PC-3 (cell line): ENCODE data around the gene BLOC1S2. TPM values are rescaled to one million over a fixed set of nuclear protein-coding genes. Genes with fewer than 3 reads are reported as not detected.
"Not testable (repeated sequence)": the region's sequence is repeated elsewhere in the genome, so short reads cannot be mapped to it uniquely, and the experiment has no call there.

Experiments used
- ATAC-seq: fragments of 200-7000 bp; cut with Tn5 transposase; 2 replicates; pipeline ENCODE4 v1.9.1; 2020; ENCODE audit warnings: mild to moderate bottlenecking, moderate library complexity
- BruUV-seq: library from RNA; stranded (reverse); fragments of 400-500 nt; replicated peaks from 2 replicates; lab custom pipeline; 2021; lab: Mats Ljungman, UMichigan
- CTCF ChIA-PET: fragments of 300-600 bp; sonication (Branson Sonifier 250); formaldehyde crosslinking; loops from one replicate; lab custom pipeline; 2022; ENCODE audit warnings: antibody characterized with exemption; lab: Charles Lee
- POLR2A ChIA-PET: fragments of 300-600 bp; sonication (Branson Sonifier 250); formaldehyde crosslinking; loops from one replicate; lab custom pipeline; 2022; ENCODE audit warnings: antibody characterized with exemption; ENCODE audit not compliant: unreplicated experiment; lab: Charles Lee
- DNase-seq: peaks from one replicate; pipeline ENCODE4 v3.0.0-alpha.2; 2015
- H2AFZ ChIP-seq: fragments of 300-600 bp; sonication (generic); 2 replicates; pipeline ENCODE4 v1.6.0; 2016; ENCODE audit warnings: antibody characterized with exemption, low read length
- H3F3A ChIP-seq: fragments of 300-600 bp; sonication (generic); one replicate; pipeline ENCODE4 v1.6.0; 2017; ENCODE audit warnings: antibody characterized with exemption, low read length, control low read depth, mild to moderate bottlenecking; ENCODE audit not compliant: unreplicated experiment
- H3K27ac ChIP-seq: fragments of 300-600 bp; sonication (generic); 2 replicates; pipeline ENCODE4 v1.5.1; 2016; ENCODE audit warnings: mild to moderate bottlenecking, low read length
- H3K27me3 ChIP-seq: fragments of 300-600 bp; sonication (generic); 2 replicates; pipeline ENCODE4 v1.6.1; 2016; ENCODE audit warnings: low read length, mixed read lengths
- H3K36me3 ChIP-seq: fragments of 300-600 bp; sonication (generic); 2 replicates; pipeline ENCODE4 v1.6.1; 2016; ENCODE audit warnings: low read depth, mixed run types, low read length, mixed read lengths
- H3K4me1 ChIP-seq: fragments of 300-600 bp; sonication (generic); 2 replicates; pipeline ENCODE4 v1.5.1; 2016; ENCODE audit warnings: low read length; ENCODE audit not compliant: insufficient read depth
- H3K4me2 ChIP-seq: fragments of 300-600 bp; sonication (generic); 2 replicates; pipeline ENCODE4 v1.6.0; 2016; ENCODE audit warnings: low read length
- H3K4me3 ChIP-seq: fragments of 300-600 bp; sonication (generic); 2 replicates; pipeline ENCODE4 v1.5.1; 2016; ENCODE audit warnings: mild to moderate bottlenecking, low read length, mixed read lengths
- H3K79me2 ChIP-seq: fragments of 300-600 bp; sonication (generic); 2 replicates; pipeline ENCODE4 v1.6.1; 2017; ENCODE audit warnings: low read length, mixed read lengths
- H3K9ac ChIP-seq: fragments of 300-600 bp; sonication (generic); 2 replicates; pipeline ENCODE4 v1.6.0; 2016; ENCODE audit warnings: mild to moderate bottlenecking, low read length
- H3K9me2 ChIP-seq: fragments of 300-600 bp; sonication (generic); replicated peaks from 2 replicates; pipeline ENCODE4 v1.6.1; 2016; ENCODE audit warnings: mixed run types, low read length, mixed read lengths
- H3K9me3 ChIP-seq: fragments of 300-600 bp; sonication (generic); 2 replicates; pipeline ENCODE4 v1.6.1; 2016; ENCODE audit warnings: low read length, mixed read lengths
- H4K20me1 ChIP-seq: fragments of 300-600 bp; sonication (generic); 2 replicates; pipeline ENCODE4 v1.6.1; 2016; ENCODE audit warnings: low read length, mixed read lengths
- CTCF ChIP-seq: fragments of 300-600 bp; sonication (generic); conservative IDR thresholded peaks from 2 replicates; pipeline ENCODE4 v1.5.1; 2017; ENCODE audit warnings: antibody characterized with exemption, low read depth, mild to moderate bottlenecking, low read length
- EZH2 ChIP-seq: fragments of 300-600 bp; sonication (generic); IDR thresholded peaks from one replicate; pipeline ENCODE4 v1.6.1; 2017; ENCODE audit warnings: antibody characterized with exemption, mild to moderate bottlenecking, low read length; ENCODE audit not compliant: unreplicated experiment
- EZH2phosphoT487 ChIP-seq: fragments of 300-600 bp; sonication (generic); IDR thresholded peaks from 2 replicates; pipeline ENCODE4 v1.6.1; 2018; ENCODE audit warnings: mild to moderate bottlenecking, antibody characterized with exemption, low read length, borderline replicate concordance
- intact Hi-C: fragments of 100-400 bp; cut with micrococcal nuclease; formaldehyde crosslinking; loops from 2 replicates; pipeline ENCODE4 v1.9.0; 2023
- total RNA-seq: library from RNA; depleted of rRNA; stranded (reverse); fragments of >200 nt; gene quantifications from 2 replicates; pipeline ENCODE4 v1.2.3, GENCODE V29; 2014

The BLOC1S2 gene
- total RNA-seq, 1 experiment from 2014 or later, result 46.4 TPM

GRCh38 chr10:100297242-100297641 is 10.8 kb upstream of the BLOC1S2 start:
- intact Hi-C loops, result no loop called here
- ATAC-seq (no peak), DNase-seq (no peak)
- Histone ChIP-seq H3K9me2 (no peaks in the 10 kb centered on the region), H3K9me3 (no peaks in the 10 kb centered on the region), H3K79me2 (no peaks in the 10 kb centered on the region), H2AFZ (no peak overlapping the region), H4K20me1 (no peaks in the 10 kb centered on the region), H3F3A (no peaks in the 10 kb centered on the region), H3K4me3 (no peak overlapping the region), H3K36me3 (no peaks in the 10 kb centered on the region), H3K27me3 (no peaks in the 10 kb centered on the region), H3K27ac (no peak overlapping the region), H3K4me1 (no peaks in the 10 kb centered on the region), H3K9ac (no peak overlapping the region), H3K4me2 (no peak overlapping the region)
- CTCF ChIA-PET, result no interaction called here
- no peak for TF ChIP-seq EZH2
- TF ChIP-seq EZH2phosphoT487, result no peak
- TF ChIP-seq CTCF, result no peak
- no TSS peak for BruUV-seq
- POLR2A ChIA-PET, result no interaction called here

DNA sequence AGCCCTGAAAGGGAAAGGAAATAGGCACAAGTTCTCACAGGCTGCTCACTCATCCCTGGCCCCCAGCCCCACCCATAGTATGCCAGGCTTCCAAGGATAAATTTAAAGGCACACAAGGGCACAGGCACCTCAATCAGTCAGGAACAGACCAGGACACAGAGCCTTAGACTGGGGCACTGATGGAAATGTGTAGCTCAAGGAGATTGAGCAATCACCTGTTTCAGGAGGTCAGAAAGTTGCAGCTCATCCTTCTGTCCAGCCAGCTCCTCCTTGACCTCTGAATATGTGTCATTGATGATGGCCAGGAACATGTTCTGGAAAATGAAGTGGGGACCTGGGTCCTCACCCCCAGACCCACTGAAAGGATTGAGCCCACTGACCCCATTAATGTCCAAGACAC is 6.6 kb upstream of the BLOC1S2 start:
- Histone ChIP-seq H3K27me3 (no peaks in the 10 kb centered on the region), H3K36me3 (no peaks in the 10 kb centered on the region), H3K4me1 (no peaks in the 10 kb centered on the region), H3K27ac (no peak overlapping the region), H4K20me1 (no peaks in the 10 kb centered on the region), H3K4me2 (no peak overlapping the region), H2AFZ (no peak overlapping the region), H3K79me2 (no peaks in the 10 kb centered on the region), H3F3A (no peaks in the 10 kb centered on the region), H3K9me2 (no peaks in the 10 kb centered on the region), H3K9ac (no peak overlapping the region), H3K4me3 (no peak overlapping the region), H3K9me3 (no peaks in the 10 kb centered on the region)
- DNase-seq (no peak), ATAC-seq (no peak)
- TF ChIP-seq CTCF (no peak), EZH2phosphoT487 (no peak), EZH2 (no peak)
- ChIA-PET CTCF (no interaction called here), POLR2A (interaction anchor here (0.5 kb wide), 1 partner anchor 80 kb away, joined by 7 read pairs; no protein-coding TSS in a partner anchor)
- intact Hi-C loops, result no loop called here
- BruUV-seq, result no TSS peak

DNA sequence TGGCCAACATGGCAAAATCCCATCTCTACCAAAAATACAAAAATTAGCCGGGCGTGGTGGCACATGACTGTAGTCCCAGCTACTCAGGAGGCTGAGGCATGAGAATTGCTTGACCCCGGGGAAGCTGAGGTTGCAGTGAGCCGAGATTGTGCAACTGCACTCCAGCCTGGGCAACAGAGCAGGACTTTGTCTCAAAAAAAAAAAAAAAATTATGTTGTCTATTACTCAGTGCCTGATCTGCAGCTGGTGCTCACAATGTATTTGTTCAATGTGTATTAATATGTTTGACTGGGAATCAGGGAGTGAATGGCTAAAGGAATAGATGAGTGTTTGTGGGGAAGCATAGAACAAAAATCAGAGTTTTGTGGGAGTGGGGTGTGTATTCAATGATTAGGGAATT is 5.8 kb upstream of the BLOC1S2 start:
- H3K4me2 ChIP-seq, H3K9me2 ChIP-seq, H3K79me2 ChIP-seq, H4K20me1 ChIP-seq, H3K9ac ChIP-seq, H3K27ac ChIP-seq, BruUV-seq, H3K4me1 ChIP-seq, POLR2A ChIA-PET, H2AFZ ChIP-seq, H3K27me3 ChIP-seq, ATAC-seq, H3K4me3 ChIP-seq, DNase-seq, H3K36me3 ChIP-seq, intact Hi-C loops, CTCF ChIA-PET, H3F3A ChIP-seq, H3K9me3 ChIP-seq: not testable (repeated sequence)
